HFF-Myc (cell line): ENCODE results near the gene BPIFB3.
"Not testable (repeated sequence)": the region's sequence is repeated elsewhere in the genome, so short reads cannot be mapped to it uniquely, and the experiment has no call there.

Experiments
- DNase-seq: peaks from one replicate; pipeline ENCODE4 v3.0.0-alpha.2; 2011; ENCODE audit warnings: low read depth; ENCODE audit errors: extremely low read depth
- H3K4me3 ChIP-seq: replicated peaks from 2 replicates; pipeline ENCODE4 v1.5.1; 2011; ENCODE audit warnings: low read depth, mild to moderate bottlenecking, control low read depth, low read length
- TF ChIP-seq, protein P1 (sequence below): IDR thresholded peaks from 2 replicates; pipeline ENCODE4 v1.5.1; 2012; ENCODE audit warnings: mild to moderate bottlenecking, low read depth, low read length, control low read depth; ENCODE audit errors: missing control alignments

Gene BPIFB3

DNA sequence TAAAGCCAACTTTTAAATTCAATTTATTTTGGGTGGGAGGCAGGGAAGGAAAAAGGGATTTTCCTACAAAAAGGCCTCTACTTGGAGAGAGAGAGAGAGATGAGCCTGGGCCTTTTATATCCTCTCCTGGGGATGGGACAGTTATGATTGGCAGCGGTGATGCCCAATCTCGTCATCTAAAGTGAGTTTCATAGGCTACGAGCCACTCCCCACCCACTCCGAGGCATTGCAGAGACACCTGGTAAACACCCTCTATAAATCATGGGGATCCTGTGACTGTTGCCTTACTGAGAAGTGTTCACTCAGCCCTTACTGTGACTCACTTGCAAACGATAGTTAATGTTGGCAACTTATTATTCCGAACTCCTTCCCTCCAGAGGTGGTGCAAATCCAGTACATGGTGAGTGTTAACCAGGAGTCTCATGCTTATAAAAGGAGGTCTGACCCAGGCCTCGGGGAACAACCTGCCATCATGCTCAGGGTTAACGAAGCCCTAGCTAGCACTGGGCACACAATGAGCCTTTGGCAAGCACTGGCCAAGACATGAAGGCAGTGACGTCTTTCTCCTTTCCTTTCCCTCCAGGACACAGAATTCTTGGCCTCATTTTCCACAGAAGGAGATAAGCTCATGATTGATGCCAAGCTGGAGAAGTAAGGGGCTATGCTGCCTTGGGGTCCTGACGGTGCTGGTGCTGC is 46.3 kb downstream of the BPIFB3 start:
- TF ChIP-seq, protein P1, sequence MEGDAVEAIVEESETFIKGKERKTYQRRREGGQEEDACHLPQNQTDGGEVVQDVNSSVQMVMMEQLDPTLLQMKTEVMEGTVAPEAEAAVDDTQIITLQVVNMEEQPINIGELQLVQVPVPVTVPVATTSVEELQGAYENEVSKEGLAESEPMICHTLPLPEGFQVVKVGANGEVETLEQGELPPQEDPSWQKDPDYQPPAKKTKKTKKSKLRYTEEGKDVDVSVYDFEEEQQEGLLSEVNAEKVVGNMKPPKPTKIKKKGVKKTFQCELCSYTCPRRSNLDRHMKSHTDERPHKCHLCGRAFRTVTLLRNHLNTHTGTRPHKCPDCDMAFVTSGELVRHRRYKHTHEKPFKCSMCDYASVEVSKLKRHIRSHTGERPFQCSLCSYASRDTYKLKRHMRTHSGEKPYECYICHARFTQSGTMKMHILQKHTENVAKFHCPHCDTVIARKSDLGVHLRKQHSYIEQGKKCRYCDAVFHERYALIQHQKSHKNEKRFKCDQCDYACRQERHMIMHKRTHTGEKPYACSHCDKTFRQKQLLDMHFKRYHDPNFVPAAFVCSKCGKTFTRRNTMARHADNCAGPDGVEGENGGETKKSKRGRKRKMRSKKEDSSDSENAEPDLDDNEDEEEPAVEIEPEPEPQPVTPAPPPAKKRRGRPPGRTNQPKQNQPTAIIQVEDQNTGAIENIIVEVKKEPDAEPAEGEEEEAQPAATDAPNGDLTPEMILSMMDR: no peak
- H3K4me3 ChIP-seq: no peak overlapping the region
- DNase-seq: no peak

DNA sequence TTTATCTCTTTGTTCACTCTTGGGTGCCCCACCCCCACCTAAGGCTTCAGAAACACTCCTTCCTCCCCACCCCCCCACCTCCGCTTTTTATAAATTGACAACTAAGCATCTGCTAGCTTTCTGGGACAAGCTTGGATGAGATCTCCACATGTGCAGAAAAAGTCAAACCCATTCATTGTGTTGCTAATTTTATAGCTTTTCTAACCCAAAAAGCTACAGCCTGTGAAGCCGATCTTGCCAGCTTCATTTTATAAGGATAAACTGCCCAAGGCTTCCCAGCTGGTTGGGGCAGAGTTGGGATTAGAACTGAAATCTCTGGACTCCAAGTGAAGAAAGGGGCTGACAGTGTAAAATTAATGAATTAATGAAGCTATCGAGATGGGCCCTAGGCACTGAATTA is 49.9 kb downstream of the BPIFB3 start:
- TF ChIP-seq, protein P1: no peak
- no peak for DNase-seq

GRCh38 chr20:33104336-33104735 is 50.6 kb downstream of the BPIFB3 start:
- no peak overlapping the region for H3K4me3 ChIP-seq
- DNase-seq: no peak
- TF ChIP-seq, protein P1: no peak

More for the DNA sequence above, 49.9 kb downstream of the BPIFB3 start:
- H3K4me3 ChIP-seq: no peak overlapping the region

GRCh38 chr20:33105316-33105924 is 51.7 kb downstream of the BPIFB3 start:
- TF ChIP-seq, protein P1: no peak
- no peak for DNase-seq

DNA sequence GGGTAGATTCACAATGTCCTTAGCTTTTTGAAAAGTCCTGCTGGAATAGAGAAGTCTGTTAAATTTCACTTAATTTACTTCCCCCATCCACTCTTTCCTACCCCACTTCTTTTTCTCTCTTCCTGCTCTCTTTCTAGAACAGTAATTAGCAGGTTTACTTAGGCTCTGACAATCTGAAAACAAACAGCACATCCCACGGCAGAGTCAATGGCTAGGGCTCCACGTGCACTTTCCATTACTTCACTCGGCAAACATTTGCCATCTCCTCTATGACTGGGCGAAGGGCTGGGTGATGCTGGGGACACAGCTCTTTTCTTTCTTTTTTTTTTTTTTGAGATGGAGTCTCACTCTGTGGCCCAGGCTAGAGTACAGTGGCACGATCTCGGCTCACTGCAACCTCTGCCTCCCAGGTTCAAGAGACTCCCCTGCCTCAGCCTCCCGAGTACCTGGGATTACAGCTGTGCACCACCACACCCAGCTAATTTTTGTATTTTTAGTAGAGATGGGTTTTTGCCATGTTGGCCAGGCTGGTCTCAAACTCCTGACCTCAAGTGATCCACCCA is 52.4 kb downstream of the BPIFB3 start:
- not testable (repeated sequence) for H3K4me3 ChIP-seq, DNase-seq

More at GRCh38 chr20:33105316-33105924, 51.7 kb downstream of the BPIFB3 start:
- H3K4me3 ChIP-seq: no peak overlapping the region

DNA sequence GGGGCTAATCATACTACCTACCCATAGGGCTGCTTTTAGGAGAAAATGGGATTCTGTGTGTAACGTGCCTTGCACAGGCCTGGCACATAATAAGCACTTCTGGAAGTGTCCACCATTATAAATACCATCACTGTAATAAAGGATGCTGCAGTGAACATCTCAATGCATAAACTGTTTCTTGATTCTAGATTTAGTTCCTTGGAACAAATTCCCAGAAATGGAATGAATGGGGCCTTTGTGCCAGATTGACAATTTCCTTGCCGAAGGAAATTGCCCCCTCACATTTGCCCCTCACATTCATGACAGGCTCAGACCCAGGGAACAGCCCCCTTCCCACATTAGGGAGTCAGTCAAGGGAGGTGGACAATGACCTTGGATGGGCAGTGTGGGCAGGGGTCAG is 55.0 kb downstream of the BPIFB3 start:
- DNase-seq: no peak
- TF ChIP-seq, protein P1: no peak
- H3K4me3 ChIP-seq: no peak overlapping the region

DNA sequence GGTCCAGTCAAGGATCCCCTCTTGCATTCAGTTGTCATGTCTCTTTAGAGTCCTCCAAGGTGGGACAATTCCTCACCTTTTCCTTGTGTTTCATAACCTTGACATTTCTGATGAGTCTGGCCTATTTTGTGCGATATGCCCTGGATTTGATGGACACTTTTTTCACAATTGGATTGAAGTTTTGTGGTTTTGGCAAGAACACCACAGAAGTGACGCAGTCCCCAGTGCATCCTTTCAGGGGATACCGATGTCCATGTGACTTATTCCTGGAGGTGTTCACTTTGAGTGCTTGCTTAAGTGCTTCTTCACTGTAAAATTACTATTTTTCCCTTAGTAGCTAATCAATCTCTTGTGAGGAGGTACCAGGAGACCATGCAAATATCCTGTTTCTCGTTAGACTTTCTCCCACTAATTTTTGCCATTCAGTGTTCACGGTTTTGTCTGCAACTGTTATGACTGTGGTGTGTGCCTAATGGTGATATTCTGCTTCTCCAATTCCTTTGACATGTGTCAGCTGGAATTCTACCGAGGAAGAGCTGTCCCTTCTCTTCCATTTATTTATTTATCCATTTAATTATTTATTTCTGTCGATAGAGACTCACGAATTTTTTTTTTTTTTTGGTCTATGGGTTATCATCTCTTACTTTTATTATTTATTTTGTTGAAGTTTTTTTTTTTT is 56.6 kb downstream of the BPIFB3 start:
- TF ChIP-seq, protein P1: no peak
- DNase-seq: no peak
- no peak overlapping the region for H3K4me3 ChIP-seq
